HG03521 (cell line): ENCODE results near the gene FCER2.

ENCODE experiments used
- ATAC-seq: cut with Tn5 transposase; IDR thresholded peaks from one replicate; pipeline ENCODE4 v1.9.1; 2021; ENCODE audit warnings: mild to moderate bottlenecking, moderate library complexity; ENCODE audit not compliant: unreplicated experiment

Gene FCER2

GRCh38 chr19:7704280-7705060, 2.5 kb upstream of the FCER2 start:
- ATAC-seq, result no peak

GRCh38 chr19:7703332-7703731, 1.4 kb upstream of the FCER2 start:
- no peak for ATAC-seq

GRCh38 chr19:7701049-7701653, 780 bp downstream of the FCER2 start:
- no peak for ATAC-seq

- no peak for ATAC-seq
Measured at GRCh38 chr19:7699417-7700401, 2.2 kb downstream of the FCER2 start.

GRCh38 chr19:7699003-7699402, 2.9 kb downstream of the FCER2 start:
- no peak for ATAC-seq

GRCh38 chr19:7698583-7698982, 3.3 kb downstream of the FCER2 start:
- no peak for ATAC-seq

GRCh38 chr19:7697721-7698287, 4.1 kb downstream of the FCER2 start:
- ATAC-seq, result no peak

GRCh38 chr19:7694499-7694898, 7.4 kb downstream of the FCER2 start:
- ATAC-seq, result no peak

- ATAC-seq, result no peak
Measured at GRCh38 chr19:7692417-7693088, 9.4 kb downstream of the FCER2 start.

- no peak for ATAC-seq
Measured at GRCh38 chr19:7691497-7691896, 10.4 kb downstream of the FCER2 start.

- no peak for ATAC-seq
Measured at GRCh38 chr19:7690779-7691258, 11.1 kb downstream of the FCER2 start.

- ATAC-seq, result no peak
Measured at GRCh38 chr19:7689165-7689564, 12.8 kb downstream of the FCER2 start.

- no peak for ATAC-seq
Measured at GRCh38 chr19:7687177-7687576, 14.8 kb downstream of the FCER2 start.

GRCh38 chr19:7685546-7686445, 16.1 kb downstream of the FCER2 start:
- ATAC-seq, result no peak

- ATAC-seq, result no peak
Measured at GRCh38 chr19:7682175-7682855, 19.6 kb downstream of the FCER2 start.

- ATAC-seq, result no peak
Measured at GRCh38 chr19:7681340-7682174, 20.4 kb downstream of the FCER2 start.

GRCh38 chr19:7680606-7681339, 21.2 kb downstream of the FCER2 start, which contains the start of gene TRAPPC5:
Gene TRAPPC5, plus strand, starts transcription at chr19:7680833. Its CDS starts 1,421 bp downstream, at chr19:7682254.
- ATAC-seq, result peak; percentile 63
